Body of pancreas (tissue), 4 donors: ENCODE measurements around the gene ZC3H13.

Experiments used
- POLR2A ChIP-seq, 3 donors: fragments of 450-650 bp; IDR thresholded peaks; one replicate each; pipeline ENCODE4 v1.6.1; 2016; ENCODE audit warnings: antibody characterized with exemption in 3 of 3, mild to moderate bottlenecking in 2 of 3
- TF ChIP-seq, protein P1 (sequence below), 7 experiments: fragments of 450-650 bp in 4 of 7; fragments of 200-600 bp in 3 of 7; sonication (generic) in 3 of 7; IDR thresholded peaks; one replicate each; pipeline ENCODE4 v1.5.1; 2016 to 2019; ENCODE audit warnings: antibody characterized with exemption in 7 of 7

DNA sequence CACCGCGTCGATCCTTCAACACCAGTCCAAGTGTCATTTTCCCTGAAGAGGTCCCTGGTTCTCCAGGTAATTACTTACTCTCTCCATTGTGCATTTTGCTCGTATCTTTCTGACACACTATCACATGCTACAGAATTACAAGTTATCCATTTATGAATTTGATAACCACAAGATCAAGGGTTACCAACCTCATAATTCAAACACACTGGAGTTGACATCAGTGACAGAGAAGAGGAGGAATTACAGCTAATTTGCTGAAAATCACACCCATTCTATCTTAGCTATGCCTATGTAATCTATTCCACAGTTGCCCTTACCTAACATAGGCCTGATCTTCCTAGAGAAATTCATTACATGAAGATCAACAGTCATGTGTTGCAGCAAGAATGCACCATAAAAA, 14.2 kb downstream of the ZC3H13 start:
- TF ChIP-seq, protein P1, sequence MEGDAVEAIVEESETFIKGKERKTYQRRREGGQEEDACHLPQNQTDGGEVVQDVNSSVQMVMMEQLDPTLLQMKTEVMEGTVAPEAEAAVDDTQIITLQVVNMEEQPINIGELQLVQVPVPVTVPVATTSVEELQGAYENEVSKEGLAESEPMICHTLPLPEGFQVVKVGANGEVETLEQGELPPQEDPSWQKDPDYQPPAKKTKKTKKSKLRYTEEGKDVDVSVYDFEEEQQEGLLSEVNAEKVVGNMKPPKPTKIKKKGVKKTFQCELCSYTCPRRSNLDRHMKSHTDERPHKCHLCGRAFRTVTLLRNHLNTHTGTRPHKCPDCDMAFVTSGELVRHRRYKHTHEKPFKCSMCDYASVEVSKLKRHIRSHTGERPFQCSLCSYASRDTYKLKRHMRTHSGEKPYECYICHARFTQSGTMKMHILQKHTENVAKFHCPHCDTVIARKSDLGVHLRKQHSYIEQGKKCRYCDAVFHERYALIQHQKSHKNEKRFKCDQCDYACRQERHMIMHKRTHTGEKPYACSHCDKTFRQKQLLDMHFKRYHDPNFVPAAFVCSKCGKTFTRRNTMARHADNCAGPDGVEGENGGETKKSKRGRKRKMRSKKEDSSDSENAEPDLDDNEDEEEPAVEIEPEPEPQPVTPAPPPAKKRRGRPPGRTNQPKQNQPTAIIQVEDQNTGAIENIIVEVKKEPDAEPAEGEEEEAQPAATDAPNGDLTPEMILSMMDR (IDR thresholded peaks at IDR 0.05), result no peak
- TF ChIP-seq POLR2A (IDR thresholded peaks at IDR 0.05), result no peak
